ENCODE results near the gene PHACTR1.

- TF ChIP-seq TAF1 (IDR thresholded peaks at IDR 0.05; ENCODE audit: low read depth, low read length) (no peak), POLR2AphosphoS5 (IDR thresholded peaks at IDR 0.05; ENCODE audit: low read depth, low read length) (no peak), SPI1 (IDR thresholded peaks at IDR 0.05; ENCODE audit: low read depth, low read length) (no peak), POLR2A (IDR thresholded peaks at IDR 0.05; ENCODE audit: low read depth, low read length) (no peak), PAX5 (IDR thresholded peaks at IDR 0.05; ENCODE audit: insufficient read depth, low read length, severe bottlenecking) (no peak)
Measured at GRCh38 chr6:12892151-12892550, 175.6 kb downstream of the PHACTR1 start.

Data from GM12891 (cell line).